PFSK-1 (cell line): ENCODE measurements around the gene ACSS2.

ENCODE experiments used
- FOXP2 ChIP-seq: optimal IDR thresholded peaks from 2 replicates; pipeline ENCODE3; 2011; ENCODE audit warnings: borderline replicate concordance, control low read depth, inconsistent platforms; ENCODE audit not compliant: insufficient read depth; ENCODE audit errors: extremely low read length, extremely low read depth
- POLR2AphosphoS5 ChIP-seq: IDR thresholded peaks from 2 replicates; pipeline ENCODE4 v1.6.1; 2012; ENCODE audit warnings: low read depth, mild to moderate bottlenecking, control low read depth, low read length, moderate library complexity
- REST ChIP-seq, 2 experiments: IDR thresholded peaks; 2 replicates each; pipeline versions ENCODE4 v1.6.1 to v1.8.0; 2011 to 2012; ENCODE audit warnings: low read depth in 2 of 2, low read length in 2 of 2, control low read depth in 1 of 2, inconsistent platforms in 1 of 2, mild to moderate bottlenecking in 1 of 2, moderate library complexity in 1 of 2; ENCODE audit not compliant: insufficient read depth in 1 of 2
- SIN3A ChIP-seq: IDR thresholded peaks from 2 replicates; pipeline ENCODE4 v1.6.1; 2012; ENCODE audit warnings: mild to moderate bottlenecking, low read length, moderate library complexity, borderline replicate concordance; ENCODE audit not compliant: insufficient read depth
- TAF1 ChIP-seq: IDR thresholded peaks from 2 replicates; pipeline ENCODE4 v1.6.1; 2012; ENCODE audit warnings: low read length, control low read depth, borderline replicate concordance; ENCODE audit not compliant: insufficient read depth

ACSS2 gene

GRCh38 chr20:34864216-34864615, 12.2 kb upstream of the ACSS2 start:
- TF ChIP-seq POLR2AphosphoS5 (no peak), SIN3A (no peak), TAF1 (no peak), FOXP2 (no peak), REST (IDR thresholded peaks at IDR 0.05; ENCODE audit: insufficient read depth in 1 of 2, low read depth in 2 of 2, low read length in 2 of 2) (no peak)

- TF ChIP-seq SIN3A (no peak), POLR2AphosphoS5 (no peak), TAF1 (no peak), FOXP2 (no peak), REST (IDR thresholded peaks at IDR 0.05; ENCODE audit: insufficient read depth in 1 of 2, low read depth in 2 of 2, low read length in 2 of 2) (no peak)
Measured at GRCh38 chr20:34871320-34871926, 5.0 kb upstream of the ACSS2 start.

- TF ChIP-seq SIN3A (no peak), TAF1 (no peak), REST (IDR thresholded peaks at IDR 0.05; ENCODE audit: insufficient read depth in 1 of 2, low read depth in 2 of 2, low read length in 2 of 2) (no peak), FOXP2 (no peak), POLR2AphosphoS5 (no peak)
Measured at GRCh38 chr20:34871966-34872621, 4.3 kb upstream of the ACSS2 start.

- TF ChIP-seq REST (IDR thresholded peaks at IDR 0.05; ENCODE audit: insufficient read depth in 1 of 2, low read depth in 2 of 2, low read length in 2 of 2) (no peak), SIN3A (no peak; the same call in 1 of the 2 replicates), POLR2AphosphoS5 (peak; percentile 65), TAF1 (peak; percentile 60; the same call in 1 of the 2 replicates), FOXP2 (peak; percentile 83)
Measured at GRCh38 chr20:34872622-34873224, 3.7 kb upstream of the ACSS2 start, which contains the start of gene GGT7. Gene GGT7, minus strand, starts transcription at chr20:34872856. Its CDS starts 41 bp downstream, at chr20:34872815.
